DMS 273 (cell line): ENCODE results near the gene APELA.
"Not testable (repeated sequence)": the region's sequence is repeated elsewhere in the genome, so short reads cannot be mapped to it uniquely, and the experiment has no call there.

Source experiments
- DNase-seq: peaks from one replicate; lab custom pipeline; 2025; ENCODE audit not compliant: unreplicated experiment; lab: John Stamatoyannopoulos, UW

The APELA gene

DNA sequence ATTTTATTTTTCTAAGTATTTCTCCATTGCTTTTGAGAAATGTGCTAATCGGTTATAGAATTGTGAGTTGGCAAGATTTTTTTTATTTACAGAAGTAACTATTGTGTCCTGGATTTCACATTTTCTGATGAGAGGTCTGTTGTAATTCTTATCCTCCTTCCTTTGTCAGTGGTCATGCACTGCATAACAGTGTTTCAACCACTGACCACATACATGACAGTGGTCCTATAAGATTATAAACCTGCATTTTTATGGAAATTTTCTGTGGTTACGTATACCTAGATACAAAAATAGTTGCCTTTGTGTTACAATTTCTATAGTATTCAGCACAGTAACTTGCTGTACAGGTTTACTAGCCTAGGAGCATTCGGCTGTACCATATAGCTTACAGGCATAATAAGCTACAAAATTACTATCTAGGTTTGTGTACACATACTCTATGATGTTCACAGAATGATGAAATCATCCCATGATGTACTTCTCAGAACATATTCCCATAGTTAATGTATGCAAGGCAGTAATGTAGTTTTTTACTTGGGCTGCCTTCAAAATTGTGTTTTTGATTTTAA, 47.8 kb downstream of the APELA start:
- DNase-seq: no peak

DNA sequence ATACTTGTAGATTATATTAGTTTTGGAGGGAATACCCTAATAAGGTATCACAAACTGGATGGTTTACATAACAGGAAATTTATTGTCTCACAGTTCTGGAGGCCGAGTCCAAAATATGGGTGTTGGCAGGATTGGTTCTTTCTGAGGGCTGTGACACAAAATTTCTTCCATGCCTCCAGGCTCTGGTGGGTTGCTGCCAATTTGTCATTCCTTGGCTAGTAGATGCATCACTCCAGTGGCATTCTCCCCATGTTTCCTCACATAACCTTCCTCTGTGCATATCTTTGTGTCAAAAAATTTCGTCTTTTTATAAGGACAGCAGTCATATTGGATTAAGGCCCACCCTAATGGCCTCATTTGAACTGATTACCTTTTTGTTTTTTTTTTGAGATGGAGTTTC, 49.3 kb downstream of the APELA start:
- no peak for DNase-seq

DNA sequence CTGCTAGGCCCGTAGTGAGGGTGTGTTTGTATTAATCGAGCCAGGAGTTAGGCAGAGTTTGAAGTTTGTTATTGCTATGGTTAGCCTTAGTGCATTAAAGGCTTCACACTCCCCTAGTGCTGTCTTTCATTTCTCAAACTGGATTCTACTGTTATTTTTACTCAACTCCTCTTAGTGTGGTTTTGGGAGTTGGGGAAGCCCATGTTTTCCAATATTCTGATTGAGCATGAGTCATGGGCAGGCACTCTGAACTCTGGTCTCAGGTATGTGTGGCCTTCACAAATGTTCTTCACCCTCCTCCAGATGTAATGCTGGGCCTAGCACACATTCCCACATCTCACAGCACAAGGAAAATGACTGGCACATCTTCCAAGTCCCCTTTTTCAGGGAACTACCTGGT, 50.1 kb downstream of the APELA start:
- not testable (repeated sequence) for DNase-seq

DNA sequence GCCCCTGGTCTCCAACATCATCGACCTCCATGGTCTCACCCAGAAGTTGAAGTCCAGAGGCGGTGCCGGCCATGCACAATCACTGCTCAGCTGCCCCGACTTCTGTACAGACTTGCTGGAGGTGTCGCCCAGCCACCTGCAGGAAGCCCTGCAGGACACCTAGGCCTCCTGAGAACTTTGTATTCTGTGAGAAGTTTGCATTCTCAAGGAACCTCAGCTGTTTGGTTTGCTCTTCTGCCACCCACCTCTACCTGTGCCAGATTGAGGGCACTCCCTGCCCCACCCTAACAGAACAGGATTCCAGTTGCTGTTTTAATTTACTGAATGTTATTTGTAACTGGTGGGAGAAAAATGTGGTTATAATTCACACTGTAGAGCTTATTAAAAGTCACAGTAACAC, 53.7 kb downstream of the APELA start:
- DNase-seq: no peak

DNA sequence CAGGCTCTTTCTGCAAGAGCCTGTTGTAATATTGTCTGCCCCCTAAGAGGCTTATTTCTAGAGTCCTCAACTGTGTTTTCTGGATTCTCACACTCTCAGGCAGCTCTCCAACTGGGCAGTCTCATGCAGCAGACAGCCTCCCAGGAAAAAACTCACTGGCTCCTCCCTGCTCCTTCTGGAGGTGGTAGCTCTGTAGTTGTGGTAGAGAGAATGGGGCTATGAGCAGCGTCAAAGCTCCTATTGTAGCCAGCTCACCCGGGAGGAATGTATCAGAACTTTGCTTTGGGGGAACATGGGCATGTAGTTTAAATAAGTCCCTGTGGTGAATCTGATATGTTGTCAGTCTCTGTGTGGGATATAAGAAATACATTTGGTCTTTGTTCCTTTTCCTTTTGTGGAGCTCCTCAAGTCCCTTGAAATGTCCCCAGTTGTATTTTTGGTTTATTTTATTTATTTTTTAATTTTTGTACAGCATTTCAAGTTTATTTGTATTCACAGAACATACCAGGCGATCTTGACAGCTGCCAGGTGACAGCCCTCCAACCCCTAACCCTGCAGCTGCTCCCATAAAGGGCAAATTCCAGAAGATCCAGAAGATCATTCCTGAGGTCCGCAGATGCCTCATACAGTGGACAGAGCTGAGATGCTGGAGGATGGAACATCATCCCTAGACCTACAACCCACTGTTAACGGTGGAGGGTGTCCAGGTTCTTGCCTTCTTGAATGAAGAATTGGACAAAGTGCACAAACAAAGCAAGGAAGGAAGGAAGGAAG, 54.8 kb downstream of the APELA start:
- DNase-seq: no peak

DNA sequence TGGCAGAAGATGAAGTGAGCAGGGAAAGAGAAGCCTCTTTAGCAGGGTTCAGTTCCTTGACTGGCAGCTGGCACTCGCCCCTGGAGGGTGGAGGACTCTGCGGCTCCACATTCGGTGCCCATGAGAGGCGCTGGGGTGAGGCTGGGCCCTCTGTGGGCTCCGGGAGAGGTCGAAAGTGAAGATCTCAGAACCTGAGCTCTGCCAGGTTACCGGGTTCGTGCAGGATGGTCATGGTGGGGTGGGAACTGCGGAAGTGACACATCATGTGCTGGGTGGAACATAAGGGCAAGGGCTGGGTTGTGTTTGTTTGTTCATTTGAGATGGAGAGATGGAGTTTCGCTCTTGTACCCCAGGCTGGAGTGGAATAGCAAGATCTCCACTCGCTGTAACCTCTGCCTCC, 56.3 kb downstream of the APELA start:
- DNase-seq: no peak

DNA sequence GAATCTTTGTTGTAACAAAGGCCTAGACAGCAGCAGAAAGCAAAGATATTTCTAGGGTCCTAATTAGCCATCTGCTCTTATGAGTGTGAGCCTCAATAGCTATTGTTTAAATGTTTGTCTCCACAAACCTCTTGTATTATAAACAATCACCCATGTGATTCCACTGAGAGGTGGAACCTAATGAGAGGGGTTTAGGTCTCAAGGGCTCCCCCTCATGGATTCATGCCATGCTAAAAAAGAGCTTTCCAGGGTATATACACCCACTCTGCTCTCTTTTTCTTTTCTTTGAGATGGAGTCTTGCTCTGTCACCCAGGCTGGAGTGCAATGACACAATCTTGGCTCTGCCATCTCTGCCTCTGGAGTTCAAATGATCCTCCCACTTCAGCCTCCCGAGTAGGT, 58.4 kb downstream of the APELA start:
- peak; percentile 27 for DNase-seq

DNA sequence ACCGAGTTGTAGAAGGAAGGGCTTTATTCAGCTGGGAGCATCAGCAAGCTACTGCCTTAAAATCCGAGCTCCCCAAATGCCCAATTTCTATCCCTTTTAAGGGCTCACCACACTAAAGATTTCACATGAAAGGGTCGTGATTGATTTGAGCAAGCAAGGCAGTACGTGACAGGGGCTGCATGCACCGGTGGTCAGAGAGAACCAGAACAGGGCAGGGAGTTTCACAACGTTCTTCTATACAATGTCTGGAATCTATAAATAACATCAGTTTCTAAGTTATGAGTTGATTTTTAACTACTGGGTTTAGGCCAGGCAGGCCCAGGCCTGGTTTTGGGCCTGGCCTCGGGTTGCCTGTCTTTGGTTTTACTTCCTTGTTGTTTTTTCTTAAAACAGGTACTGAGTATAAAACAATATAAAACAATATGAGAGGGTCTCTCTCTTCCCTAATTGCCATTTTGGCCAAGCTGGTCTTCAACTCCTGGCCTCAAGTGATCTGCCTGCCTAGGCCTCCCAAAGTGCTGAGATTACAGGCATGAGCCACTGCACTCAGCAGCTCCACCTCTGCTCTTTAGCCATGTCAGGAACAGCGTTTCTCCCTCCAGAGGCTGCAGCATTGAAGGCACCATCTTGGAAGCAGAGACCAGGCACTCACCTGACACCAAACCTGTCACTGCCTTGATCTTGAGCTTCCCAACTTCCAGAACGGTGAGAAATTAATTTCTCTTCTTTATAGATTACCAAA, 59.1 kb downstream of the APELA start:
- DNase-seq: not testable (repeated sequence)

DNA sequence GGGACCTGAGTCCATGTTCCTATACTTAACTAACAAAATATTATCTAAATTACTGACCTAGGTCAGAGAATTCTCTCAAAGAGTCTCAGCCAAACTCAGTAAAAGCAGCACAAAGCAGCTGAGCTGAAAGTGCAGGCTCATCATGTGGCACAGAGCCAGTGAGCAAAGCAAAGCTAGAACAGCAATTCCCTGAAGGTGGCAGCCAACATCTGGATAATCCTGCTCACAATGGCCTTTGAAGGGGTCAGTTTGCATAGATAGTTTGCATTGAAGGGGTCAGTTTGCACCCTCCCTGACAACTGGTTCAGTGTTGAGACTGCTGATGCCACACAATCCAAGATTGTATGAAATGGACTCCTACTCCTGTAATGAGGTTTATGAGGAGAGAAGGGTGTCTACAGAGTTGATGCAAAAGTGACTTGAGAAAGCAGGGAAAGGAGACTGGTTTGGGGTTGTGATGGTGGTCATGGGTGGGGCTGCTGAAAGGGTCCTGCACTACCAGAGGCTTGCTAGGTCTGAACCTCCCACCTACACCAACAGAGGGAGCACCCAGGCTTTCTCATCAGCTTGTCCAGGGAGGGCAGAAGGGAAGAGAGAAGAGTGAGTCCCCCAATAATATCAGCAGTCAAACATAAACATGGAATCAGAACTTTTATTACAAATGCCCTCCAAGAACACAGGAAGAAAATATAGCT, 60.7 kb downstream of the APELA start:
- DNase-seq: peak; percentile 8

DNA sequence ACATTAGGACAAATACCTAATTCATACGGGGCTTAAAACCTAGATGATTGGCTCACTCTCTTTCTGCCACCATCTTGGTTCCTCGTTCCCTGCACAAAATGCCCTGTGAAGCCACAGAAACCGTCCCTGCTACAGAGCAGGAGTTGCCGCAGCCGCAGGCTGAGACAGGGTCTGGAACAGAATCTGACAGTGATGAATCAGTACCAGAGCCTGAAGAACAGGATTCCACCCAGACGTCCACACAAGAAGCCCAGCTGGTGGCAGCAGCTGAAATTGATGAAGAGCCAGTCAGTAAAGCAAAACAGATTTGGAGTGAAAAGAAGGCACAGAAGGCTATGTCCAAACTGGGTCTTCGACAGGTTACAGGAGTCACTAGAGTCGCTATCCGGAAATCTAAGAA, 66.2 kb downstream of the APELA start:
- DNase-seq: no peak

DNA sequence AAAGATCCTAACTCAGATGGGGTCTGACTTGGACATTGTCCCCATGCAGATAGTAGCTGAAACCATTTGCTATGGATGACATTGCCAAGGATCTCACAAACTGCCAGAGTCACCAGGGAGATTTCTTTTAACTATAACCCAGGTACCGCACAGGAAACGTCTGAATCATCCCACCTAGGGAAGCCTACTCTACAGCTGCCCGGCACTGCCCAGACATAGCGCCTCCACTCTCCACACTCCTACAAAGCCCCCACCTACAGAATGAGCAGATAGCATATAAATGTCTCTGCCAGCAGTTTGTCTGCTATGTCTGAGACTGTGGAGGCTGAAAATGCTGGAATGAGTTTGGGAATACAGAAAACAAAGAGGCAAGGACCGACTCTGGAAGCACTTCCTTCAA, 68.2 kb downstream of the APELA start:
- DNase-seq: no peak

DNA sequence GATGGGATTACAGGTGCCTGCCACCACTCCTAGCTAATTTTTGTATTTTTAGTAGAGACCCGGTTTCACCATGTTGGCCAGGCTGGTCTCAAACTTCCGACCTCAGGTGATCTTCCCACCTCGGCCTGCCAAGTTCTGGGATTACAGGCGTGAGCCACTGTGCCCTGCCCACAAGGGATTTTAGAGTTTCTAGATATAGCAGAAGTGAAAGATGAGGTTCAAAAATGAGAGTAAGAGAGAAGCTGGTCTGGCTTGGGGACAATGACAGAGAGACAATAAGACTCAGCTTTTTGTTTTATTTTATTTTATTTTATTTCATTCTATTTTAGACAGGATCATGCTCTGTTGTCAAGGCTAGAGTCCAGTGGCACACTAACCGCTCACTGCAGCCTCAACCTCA, 69.8 kb downstream of the APELA start:
- no peak for DNase-seq
